ENCODE results near the gene GLIPR1.

- no peak for TF ChIP-seq CTCF (IDR thresholded peaks at IDR 0.05)
- no peak for TF ChIP-seq POLR2A (IDR thresholded peaks at IDR 0.05)
Measured at GRCh38 chr12:75444429-75445136, 36.0 kb upstream of the GLIPR1 start.

All from esophagus squamous epithelium (tissue), 4 donors.